ENCODE results near the gene MRPL28. TPM values are rescaled to one million over a fixed set of nuclear protein-coding genes. Genes with fewer than 3 reads are reported as not detected.

MRPL28 gene
- total RNA-seq, 4 donors from 2014 or later = 58.3 to 73.4 (median 61.3) TPM

GRCh38 chr16:330741-331140 lies 39.6 kb downstream of the MRPL28 start:
- peak overlapping the region in 1 of 4 donors; percentile 26 for H3K27ac ChIP-seq
- no peaks in the 10 kb centered on the region for H3K9me3 ChIP-seq
- peaks cover 4 to 46% (median 10%) of the 10 kb centered on the region in 4 donors for H3K4me1 ChIP-seq
- H3K36me3 ChIP-seq = no peaks in the 10 kb centered on the region
- no peak for DNase-seq
- H3K27me3 ChIP-seq = no peaks in the 10 kb centered on the region
- TF ChIP-seq CTCF (IDR thresholded peaks at IDR 0.05) = no peak
- no peak for TF ChIP-seq POLR2A (IDR thresholded peaks at IDR 0.05)
- no peak overlapping the region for H3K4me3 ChIP-seq

- H3K27me3 ChIP-seq = no peaks in the 10 kb centered on the region
- TF ChIP-seq POLR2A (IDR thresholded peaks at IDR 0.05) = no peak
- no peak for TF ChIP-seq CTCF (IDR thresholded peaks at IDR 0.05)
- H3K4me3 ChIP-seq = peak overlapping the region in 2 of 4 donors; percentile 11 to 27
- no peaks in the 10 kb centered on the region for H3K9me3 ChIP-seq
- peak overlapping the region in 3 of 4 donors; percentile 23 to 89 (median 72) for H3K27ac ChIP-seq
- H3K36me3 ChIP-seq = no peaks in the 10 kb centered on the region
- peaks cover 4 to 41% (median 17%) of the 10 kb centered on the region in 4 donors for H3K4me1 ChIP-seq
- DNase-seq = peak in 1 of 3 donors; percentile 52
Observed at GRCh38 chr16:325375-326145, 44.8 kb downstream of the MRPL28 start.

- TF ChIP-seq POLR2A (IDR thresholded peaks at IDR 0.05) (no peak), CTCF (IDR thresholded peaks at IDR 0.05) (no peak)
Observed at GRCh38 chr16:324451-325334, 45.6 kb downstream of the MRPL28 start.

GRCh38 chr16:324201-324450 lies 46.2 kb downstream of the MRPL28 start:
- peaks cover 4 to 40% (median 17%) of the 10 kb centered on the region in 4 donors for H3K4me1 ChIP-seq
- peak overlapping the region in 1 of 4 donors; percentile 89 for H3K27ac ChIP-seq
- TF ChIP-seq POLR2A (IDR thresholded peaks at IDR 0.05) (no peak), CTCF (IDR thresholded peaks at IDR 0.05) (no peak)
- H3K27me3 ChIP-seq = no peaks in the 10 kb centered on the region
- H3K4me3 ChIP-seq = no peak overlapping the region
- no peaks in the 10 kb centered on the region for H3K9me3 ChIP-seq
- H3K36me3 ChIP-seq = peaks cover 0 to 7% (median 0%) of the 10 kb centered on the region in 3 donors
- peak in 1 of 3 donors; percentile 48 for DNase-seq

More at GRCh38 chr16:324451-325334, 45.6 kb downstream of the MRPL28 start:
- H3K4me3 ChIP-seq = peak overlapping the region in 3 of 4 donors; percentile 11 to 27 (median 20)
- no peaks in the 10 kb centered on the region for H3K9me3 ChIP-seq
- peaks cover 0 to 2% (median 0%) of the 10 kb centered on the region in 3 donors for H3K36me3 ChIP-seq
- H3K4me1 ChIP-seq = peaks cover 4 to 40% (median 17%) of the 10 kb centered on the region in 4 donors
- DNase-seq = peak; percentile 52 to 72 (median 71)
- peak overlapping the region in 3 of 4 donors; percentile 38 to 89 (median 59) for H3K27ac ChIP-seq
- H3K27me3 ChIP-seq = no peaks in the 10 kb centered on the region

GRCh38 chr16:322476-323143 lies 47.7 kb downstream of the MRPL28 start:
- no peaks in the 10 kb centered on the region for H3K9me3 ChIP-seq
- no peak for DNase-seq
- H3K36me3 ChIP-seq = peaks cover 0 to 22% (median 0%) of the 10 kb centered on the region in 3 donors
- no peak overlapping the region for H3K4me3 ChIP-seq
- no peak for TF ChIP-seq POLR2A (IDR thresholded peaks at IDR 0.05)
- TF ChIP-seq CTCF (IDR thresholded peaks at IDR 0.05) = no peak
- no peaks in the 10 kb centered on the region for H3K27me3 ChIP-seq
- H3K4me1 ChIP-seq = peaks cover 4 to 27% (median 16%) of the 10 kb centered on the region in 4 donors
- no peak overlapping the region for H3K27ac ChIP-seq

All from Peyer's patch (tissue), 4 donors.